ENCODE results near the gene ERBB4. TPM values are rescaled to one million over a fixed set of nuclear protein-coding genes. Genes with fewer than 3 reads are reported as not detected.

ERBB4 gene
- polyA plus RNA-seq, 1 of the 3 experiments (the other 2 are of a cell fraction): 0.05 TPM

DNA sequence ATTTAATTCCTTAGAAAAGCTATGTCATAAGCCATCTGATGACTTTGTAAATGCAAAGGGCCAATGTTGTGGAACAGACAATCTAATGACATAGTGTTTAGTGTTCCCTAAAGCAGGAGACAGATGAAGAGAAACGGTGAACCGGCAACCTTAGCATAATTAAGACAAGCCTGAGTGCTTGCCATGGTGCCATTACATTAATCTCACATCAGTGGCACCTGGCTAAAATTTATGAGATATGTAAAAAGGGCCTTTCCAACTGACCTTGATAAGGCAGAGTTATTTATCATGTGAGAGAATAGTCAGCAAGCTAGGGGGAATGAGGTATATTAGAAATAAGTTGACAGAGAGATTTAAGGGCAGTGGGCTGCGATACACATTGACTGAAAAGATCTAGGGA is 261.8 kb downstream of the ERBB4 start:
- no peaks in the 10 kb centered on the region for H3K9me3 ChIP-seq
- POLR2A ChIA-PET: no interaction called here
- H3K9me2 ChIP-seq: no peaks in the 10 kb centered on the region
- H3K79me2 ChIP-seq (ENCODE audit: insufficient read depth): no peaks in the 10 kb centered on the region
- TF ChIP-seq ELF1 (IDR thresholded peaks at IDR 0.05) (no peak), JUND (IDR thresholded peaks at IDR 0.05) (no peak), EZH2phosphoT487 (IDR thresholded peaks at IDR 0.05; ENCODE audit: borderline replicate concordance, low read depth) (no peak), TAF1 (IDR thresholded peaks at IDR 0.05; ENCODE audit: borderline replicate concordance, low read depth, low read length) (no peak), FOXM1 (IDR thresholded peaks at IDR 0.05; ENCODE audit: low read depth) (no peak), MXI1 (IDR thresholded peaks at IDR 0.05; ENCODE audit: low read depth, low read length) (no peak), SMC3 (IDR thresholded peaks at IDR 0.05; ENCODE audit: low read depth, low read length) (no peak), TEAD4 (IDR thresholded peaks at IDR 0.05; ENCODE audit: borderline replicate concordance, insufficient read depth) (no peak), RFX5 (IDR thresholded peaks at IDR 0.05; ENCODE audit: low read length) (no peak), FOXJ3 (CRISPR knock-in tag; IDR thresholded peaks at IDR 0.05) (no peak), TCF12 (IDR thresholded peaks at IDR 0.05) (no peak), RCOR1 (IDR thresholded peaks at IDR 0.05; ENCODE audit: low read length) (no peak), MEF2A (IDR thresholded peaks at IDR 0.05; ENCODE audit: borderline replicate concordance, low read depth) (no peak), RAD21 (IDR thresholded peaks at IDR 0.05; ENCODE audit: low read length) (no peak), YY1 (IDR thresholded peaks at IDR 0.05; ENCODE audit: low read depth) (no peak), EP300 (IDR thresholded peaks at IDR 0.05; ENCODE audit: borderline replicate concordance in 1 of 2, low read depth in 1 of 2, low read length in 1 of 2) (no peak), NRF1 (IDR thresholded peaks at IDR 0.05; ENCODE audit: low read depth, low read length) (no peak)
- TF ChIP-seq, protein P1, sequence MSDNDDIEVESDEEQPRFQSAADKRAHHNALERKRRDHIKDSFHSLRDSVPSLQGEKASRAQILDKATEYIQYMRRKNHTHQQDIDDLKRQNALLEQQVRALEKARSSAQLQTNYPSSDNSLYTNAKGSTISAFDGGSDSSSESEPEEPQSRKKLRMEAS (IDR thresholded peaks at IDR 0.05; ENCODE audit: low read depth): no peak
- TF ChIP-seq, protein P2, sequence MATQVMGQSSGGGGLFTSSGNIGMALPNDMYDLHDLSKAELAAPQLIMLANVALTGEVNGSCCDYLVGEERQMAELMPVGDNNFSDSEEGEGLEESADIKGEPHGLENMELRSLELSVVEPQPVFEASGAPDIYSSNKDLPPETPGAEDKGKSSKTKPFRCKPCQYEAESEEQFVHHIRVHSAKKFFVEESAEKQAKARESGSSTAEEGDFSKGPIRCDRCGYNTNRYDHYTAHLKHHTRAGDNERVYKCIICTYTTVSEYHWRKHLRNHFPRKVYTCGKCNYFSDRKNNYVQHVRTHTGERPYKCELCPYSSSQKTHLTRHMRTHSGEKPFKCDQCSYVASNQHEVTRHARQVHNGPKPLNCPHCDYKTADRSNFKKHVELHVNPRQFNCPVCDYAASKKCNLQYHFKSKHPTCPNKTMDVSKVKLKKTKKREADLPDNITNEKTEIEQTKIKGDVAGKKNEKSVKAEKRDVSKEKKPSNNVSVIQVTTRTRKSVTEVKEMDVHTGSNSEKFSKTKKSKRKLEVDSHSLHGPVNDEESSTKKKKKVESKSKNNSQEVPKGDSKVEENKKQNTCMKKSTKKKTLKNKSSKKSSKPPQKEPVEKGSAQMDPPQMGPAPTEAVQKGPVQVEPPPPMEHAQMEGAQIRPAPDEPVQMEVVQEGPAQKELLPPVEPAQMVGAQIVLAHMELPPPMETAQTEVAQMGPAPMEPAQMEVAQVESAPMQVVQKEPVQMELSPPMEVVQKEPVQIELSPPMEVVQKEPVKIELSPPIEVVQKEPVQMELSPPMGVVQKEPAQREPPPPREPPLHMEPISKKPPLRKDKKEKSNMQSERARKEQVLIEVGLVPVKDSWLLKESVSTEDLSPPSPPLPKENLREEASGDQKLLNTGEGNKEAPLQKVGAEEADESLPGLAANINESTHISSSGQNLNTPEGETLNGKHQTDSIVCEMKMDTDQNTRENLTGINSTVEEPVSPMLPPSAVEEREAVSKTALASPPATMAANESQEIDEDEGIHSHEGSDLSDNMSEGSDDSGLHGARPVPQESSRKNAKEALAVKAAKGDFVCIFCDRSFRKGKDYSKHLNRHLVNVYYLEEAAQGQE (IDR thresholded peaks at IDR 0.05; ENCODE audit: low read depth, low read length): no peak
- 73% methylated on average over 3 of the region's 3 CpGs for WGBS (ENCODE audit: low lambda C conversion rate)
- CTCF ChIA-PET: no interaction called here
- no peak overlapping the region for H2AFZ ChIP-seq (ENCODE audit: low read depth)
- no peaks in the 10 kb centered on the region for H3K36me3 ChIP-seq (replicated peaks in 1 of 2; ENCODE audit: control insufficient read depth in 1 of 2, insufficient read depth in 2 of 2, low read length in 1 of 2)
- H3K9ac ChIP-seq: no peak overlapping the region
- no peaks in the 10 kb centered on the region for H3F3A ChIP-seq (replicated peaks; ENCODE audit: insufficient read depth)
- H3K27me3 ChIP-seq (ENCODE audit: insufficient read depth): no peaks in the 10 kb centered on the region
- DNase-seq: no peak
- H3K4me2 ChIP-seq: no peak overlapping the region
- no peak overlapping the region for H3K4me3 ChIP-seq (ENCODE audit: low read depth in 2 of 2, low read length in 1 of 2)
- no peak overlapping the region for H3K27ac ChIP-seq (ENCODE audit: low read depth in 2 of 2, low read length in 1 of 2)
- no peaks in the 10 kb centered on the region for H4K20me1 ChIP-seq (ENCODE audit: insufficient read depth)
- no peaks in the 10 kb centered on the region; a peak in 1 of 4 replicates for H3K4me1 ChIP-seq (ENCODE audit: control insufficient read depth in 1 of 2, insufficient read depth in 2 of 2, low read depth in 1 of 2, low read length in 1 of 2)

All from SK-N-SH (cell line).